GM19043 (cell line): Measurements from ENCODE around the gene THBS2.
A peak's percentile ranks its signal among the peaks of the same experiment; 100 is the strongest.
"Not testable (repeated sequence)": the region's sequence is repeated elsewhere in the genome, so short reads cannot be mapped to it uniquely, and the experiment has no call there.

Experiments
- ATAC-seq: cut with Tn5 transposase; IDR thresholded peaks from one replicate; pipeline ENCODE4 v1.9.1; 2021; ENCODE audit warnings: low read depth; ENCODE audit not compliant: unreplicated experiment

The THBS2 gene

GRCh38 chr6:169214789-169215188 is 38.9 kb downstream of the THBS2 start:
- ATAC-seq, result not testable (repeated sequence)

- no peak for ATAC-seq
Observed at GRCh38 chr6:169213814-169214520, 39.7 kb downstream of the THBS2 start.

DNA sequence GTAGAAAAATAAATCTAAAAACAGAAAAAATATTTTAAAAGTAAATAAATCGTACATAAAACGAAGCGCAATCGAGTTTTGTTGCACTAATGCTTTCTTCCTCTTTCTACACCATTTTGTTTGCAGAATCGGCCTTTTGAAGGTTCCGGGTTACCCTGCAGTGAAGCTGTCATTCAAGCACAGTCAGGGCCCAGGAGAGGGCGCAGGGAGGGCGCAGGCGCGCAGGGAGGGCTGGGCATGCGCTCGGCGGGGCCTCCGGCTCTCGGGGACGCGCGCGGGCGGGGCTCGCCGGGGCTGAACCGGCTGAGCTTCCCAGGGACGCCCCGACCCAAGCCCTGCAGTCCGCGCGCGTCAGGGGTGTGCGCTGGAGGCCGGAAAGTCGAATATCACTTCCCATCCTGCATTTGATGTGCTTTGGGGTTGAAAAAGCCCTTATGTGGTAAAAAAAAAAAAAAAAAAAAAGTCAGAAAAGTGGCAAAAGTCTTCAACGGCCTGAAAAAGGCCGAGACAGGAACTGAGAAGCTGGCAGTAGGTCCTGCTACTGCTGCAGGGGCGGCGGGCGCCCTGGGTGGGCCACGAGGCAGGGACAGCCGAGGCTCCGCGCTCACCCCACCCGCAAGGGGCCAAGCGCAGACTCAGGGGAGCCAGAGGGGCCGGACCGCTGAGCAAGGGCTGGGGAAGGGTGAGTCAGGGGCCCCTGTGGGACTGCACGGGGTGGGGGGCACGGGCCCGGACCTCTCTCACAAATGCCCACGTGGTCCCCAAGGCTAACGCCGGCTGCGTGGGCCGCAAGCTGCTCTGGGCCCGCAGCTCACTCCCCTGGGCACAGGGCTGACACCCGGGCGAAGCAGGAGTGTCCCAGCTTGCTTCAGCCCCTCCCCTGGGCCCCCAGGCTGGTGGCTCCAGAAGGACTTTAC is 40.5 kb downstream of the THBS2 start:
- ATAC-seq, result peak; percentile 100

DNA sequence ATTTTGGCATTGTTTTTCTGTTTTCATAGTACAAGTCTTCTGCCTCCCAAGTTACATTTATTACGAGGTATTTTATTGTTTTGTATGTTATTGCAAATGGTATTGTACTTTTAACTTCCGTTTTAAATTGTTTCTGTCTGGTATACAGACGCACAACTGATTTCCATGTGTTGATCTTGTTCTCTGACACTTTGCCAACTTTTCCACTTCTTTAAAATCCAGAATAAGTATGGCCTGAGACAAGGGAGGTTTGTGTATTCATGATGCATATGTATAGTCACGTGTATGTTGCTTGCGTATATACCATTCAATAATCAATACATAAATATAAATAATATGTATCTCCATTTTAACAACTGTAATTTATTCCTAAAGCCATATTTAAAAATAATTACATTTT is 41.2 kb downstream of the THBS2 start:
- no peak for ATAC-seq

GRCh38 chr6:169211881-169212280 is 41.8 kb downstream of the THBS2 start:
- no peak for ATAC-seq

DNA sequence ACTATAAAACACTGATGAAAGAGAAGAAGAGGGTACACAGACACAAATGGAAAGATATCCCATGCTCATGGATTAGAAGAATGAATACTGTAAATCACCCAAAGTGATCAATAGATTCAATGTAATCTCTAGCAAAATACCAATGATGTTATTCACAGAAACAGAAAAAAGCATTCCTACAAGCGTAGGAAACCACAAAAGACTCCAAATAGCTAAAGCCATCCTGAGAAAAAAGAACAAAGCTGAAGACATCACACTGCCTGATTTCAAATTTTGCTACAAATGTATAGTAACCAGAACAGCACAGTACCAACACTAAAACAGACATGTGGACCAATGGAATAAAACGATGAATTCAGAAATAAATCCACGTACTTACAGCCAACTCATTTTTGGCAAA is 43.0 kb downstream of the THBS2 start:
- no peak for ATAC-seq

DNA sequence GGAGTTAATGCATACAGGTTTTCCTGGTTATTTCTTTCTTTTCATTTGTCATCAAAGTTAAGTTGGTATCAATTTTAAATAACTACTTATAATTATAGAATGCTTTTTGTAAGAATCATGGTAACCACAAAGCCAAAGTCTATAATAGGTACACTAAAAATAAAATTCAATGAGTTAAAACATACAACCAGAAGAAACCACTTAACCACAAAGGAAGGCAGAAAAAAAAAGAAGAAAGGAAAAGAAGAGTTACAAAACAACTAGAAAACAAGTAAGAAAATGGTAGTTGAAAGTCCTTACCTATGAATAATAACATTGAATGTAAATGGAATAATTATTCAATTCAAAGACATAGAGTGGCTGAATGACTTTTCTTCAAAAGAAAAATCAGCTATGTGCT is 45.6 kb downstream of the THBS2 start:
- no peak for ATAC-seq

GRCh38 chr6:169207482-169207881 is 46.2 kb downstream of the THBS2 start:
- ATAC-seq, result no peak

GRCh38 chr6:169205176-169206160 is 48.2 kb downstream of the THBS2 start:
- no peak for ATAC-seq

- no peak for ATAC-seq
Observed at GRCh38 chr6:169204167-169204566, 49.5 kb downstream of the THBS2 start.

- ATAC-seq, result no peak
Observed at GRCh38 chr6:169201985-169202384, 51.7 kb downstream of the THBS2 start.

- no peak for ATAC-seq
Observed at GRCh38 chr6:169200893-169201514, 52.6 kb downstream of the THBS2 start.

DNA sequence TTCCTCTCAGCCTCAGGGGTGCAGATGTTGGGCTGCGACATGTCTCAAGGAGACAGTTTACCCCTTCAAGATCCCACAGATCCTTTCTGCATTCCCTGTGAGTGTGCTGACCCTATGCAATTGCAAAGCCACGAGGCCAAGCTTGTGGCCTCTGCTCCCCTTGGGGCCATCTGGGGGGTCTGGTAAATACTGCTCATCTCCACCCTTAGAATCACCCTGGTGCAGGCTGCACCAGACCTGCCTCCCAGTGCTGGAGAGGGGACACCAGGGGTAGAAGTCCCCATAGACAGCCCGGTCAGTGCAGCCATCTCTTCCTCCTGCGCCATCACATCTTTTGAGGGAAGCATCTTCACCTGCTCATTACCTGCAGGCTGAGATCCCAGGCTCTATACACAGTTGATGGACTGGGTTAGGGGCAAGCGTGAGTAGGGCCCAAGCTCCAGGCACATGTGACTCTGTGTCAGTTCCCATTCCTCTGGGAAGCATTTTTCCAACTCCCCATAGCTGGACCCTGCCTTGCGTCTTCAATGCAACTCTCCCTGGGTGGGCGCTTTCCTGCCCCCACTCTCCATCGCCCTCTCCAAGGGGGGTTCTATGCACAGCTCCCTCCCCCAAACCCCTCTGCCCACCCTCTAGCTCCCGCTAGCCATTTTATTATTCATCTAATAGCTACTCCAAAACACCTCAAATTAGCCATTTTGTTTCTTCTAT is 53.9 kb downstream of the THBS2 start:
- no peak for ATAC-seq

DNA sequence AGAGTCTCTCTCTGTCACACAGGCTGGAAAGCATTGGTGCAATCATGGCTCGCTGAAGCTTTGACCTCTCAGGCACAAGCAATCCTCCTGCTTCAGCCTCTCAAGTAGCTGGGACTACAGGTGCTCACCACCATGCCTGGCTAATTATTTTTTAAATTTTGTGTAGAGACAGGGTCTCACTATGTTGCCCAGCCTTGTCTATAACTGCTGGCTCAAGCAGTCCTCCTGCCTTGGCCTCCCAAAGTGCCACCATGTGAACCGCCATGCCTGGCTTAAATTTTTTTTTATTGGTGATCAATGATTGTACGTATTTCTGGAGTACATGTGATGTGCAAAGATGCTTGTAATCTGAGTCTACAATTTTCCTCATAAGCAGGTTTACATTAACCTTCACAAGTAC is 54.8 kb downstream of the THBS2 start:
- ATAC-seq, result no peak

DNA sequence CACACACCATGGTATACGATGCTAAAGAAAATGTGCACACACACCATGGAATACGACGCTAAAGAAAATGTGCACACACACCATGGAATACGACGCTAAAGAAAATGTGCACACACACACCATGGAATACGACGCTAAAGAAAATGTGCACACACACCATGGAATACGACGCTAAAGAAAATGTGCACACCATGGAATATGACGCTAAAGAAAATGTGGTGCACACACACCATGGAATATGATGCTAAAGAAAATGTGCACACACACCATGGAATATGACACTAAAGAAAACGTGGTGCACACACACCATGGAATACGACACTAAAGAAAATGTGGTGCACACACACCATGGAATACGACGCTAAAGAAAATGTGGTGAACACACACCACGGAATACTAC is 55.7 kb downstream of the THBS2 start:
- ATAC-seq, result not testable (repeated sequence)

DNA sequence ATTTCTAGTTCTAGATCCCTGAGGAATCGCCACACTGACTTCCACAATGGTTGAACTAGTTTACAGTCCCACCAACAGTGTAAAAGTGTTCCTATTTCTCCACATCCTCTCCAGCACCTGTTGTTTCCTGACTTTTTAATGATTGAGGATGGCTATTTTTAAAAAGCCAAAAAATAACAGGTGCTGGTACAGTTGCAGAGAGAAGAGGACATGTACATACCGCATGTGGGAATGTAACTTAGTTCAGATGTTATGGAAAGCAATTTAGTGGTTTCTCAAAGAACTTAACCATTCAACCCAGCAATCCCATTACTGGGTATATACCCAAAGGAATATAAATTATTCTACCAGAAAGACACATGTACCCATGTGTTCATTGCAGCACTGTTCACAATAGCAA is 57.4 kb downstream of the THBS2 start:
- ATAC-seq, result not testable (repeated sequence)

DNA sequence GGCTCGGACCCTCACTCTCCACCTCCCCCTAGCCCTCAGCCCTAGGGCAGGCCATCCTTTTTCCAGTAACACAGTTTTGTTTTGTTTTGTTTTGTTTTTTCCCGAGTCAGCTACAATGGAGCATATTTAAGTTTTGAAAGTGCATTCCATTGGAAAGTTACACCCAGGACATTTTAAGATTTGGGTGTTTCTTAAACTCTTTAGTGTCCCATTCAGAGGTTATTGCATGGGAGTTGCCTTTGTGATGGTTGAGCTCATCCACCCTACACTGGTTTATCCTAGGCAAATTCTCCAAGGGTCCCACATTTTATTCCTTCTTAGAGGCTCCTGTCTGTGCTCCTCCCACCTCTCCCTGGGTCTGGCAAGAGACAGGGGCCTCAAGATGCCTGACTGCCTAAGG is 58.9 kb downstream of the THBS2 start:
- no peak for ATAC-seq

GRCh38 chr6:169190970-169191369 is 62.7 kb downstream of the THBS2 start:
- ATAC-seq, result no peak

DNA sequence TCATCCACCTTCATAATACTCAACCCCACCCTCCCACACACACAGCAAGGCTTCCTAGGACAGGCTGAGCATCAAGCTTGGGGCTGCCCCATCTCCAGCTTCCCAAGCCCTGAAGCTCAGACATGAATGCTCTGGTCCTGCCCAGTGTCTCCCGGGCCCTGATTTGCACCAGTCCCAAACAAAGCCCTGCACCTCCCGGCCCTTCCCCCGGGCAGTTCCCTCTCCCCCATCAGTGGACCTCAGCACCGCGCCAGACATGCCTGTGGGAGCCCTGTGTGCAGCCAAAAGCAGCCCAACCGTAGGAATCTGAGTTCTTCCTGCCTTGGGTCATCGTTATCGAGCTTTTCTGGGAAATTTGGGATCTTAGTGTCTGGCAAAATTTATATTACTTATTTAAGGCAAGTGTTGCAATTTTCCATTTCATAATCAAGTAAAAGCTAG is 63.5 kb downstream of the THBS2 start:
- no peak for ATAC-seq

- no peak for ATAC-seq
Observed at GRCh38 chr6:169189686-169190085, 64.0 kb downstream of the THBS2 start.
